HEK293 (cell line): ENCODE measurements around the gene PPP1R1B.

ENCODE experiments used
- CTCF ChIA-PET: fragments of 350-600 bp; formaldehyde crosslinking; extraction: SDS; loops from one replicate; lab custom pipeline; 2021; ENCODE audit warnings: antibody characterized with exemption; lab: Yijun Ruan, JAX
- POLR2A ChIA-PET: fragments of 300-600 bp; formaldehyde crosslinking; extraction: SDS; loops from one replicate; lab custom pipeline; 2020; ENCODE audit warnings: antibody characterized with exemption, inconsistent platforms; lab: Yijun Ruan, JAX
- H3K27ac ChIP-seq: fragments of 200-500 bp; sonication (Bioruptor generic); 2 replicates; pipeline ENCODE4 v1.5.1; 2014; ENCODE audit warnings: low read depth, low read length, control low read depth, inconsistent platforms; ENCODE audit errors: extremely low read depth
- H3K36me3 ChIP-seq, 2 experiments: fragments of 200-500 bp in 1 of 2; sonication (Bioruptor generic) in 1 of 2; 1 replicate in 1 of 2; 2 replicates in 1 of 2; pipeline ENCODE4 v1.5.1; 2014 to 2017; ENCODE audit warnings: inconsistent platforms in 2 of 2, low read length in 2 of 2; ENCODE audit not compliant: control insufficient read depth in 2 of 2, insufficient read depth in 1 of 2
- H3K4me1 ChIP-seq: fragments of 200-500 bp; sonication (Bioruptor generic); 2 replicates; pipeline ENCODE4 v1.5.1; 2014; ENCODE audit warnings: mild to moderate bottlenecking, low read length, inconsistent platforms; ENCODE audit not compliant: control insufficient read depth, insufficient read depth
- H3K4me3 ChIP-seq: 2 replicates; pipeline ENCODE4 v1.5.1; 2011; ENCODE audit warnings: low read depth, mild to moderate bottlenecking, control low read depth, low read length, moderate library complexity
- H3K9me3 ChIP-seq: fragments of 200-500 bp; sonication (Bioruptor generic); 2 replicates; pipeline ENCODE4 v1.5.1; 2014; ENCODE audit warnings: low read depth, low read length, inconsistent platforms; ENCODE audit not compliant: control insufficient read depth, insufficient read depth
- EGR2 ChIP-seq: fragments of 450-650 bp; formaldehyde crosslinking; IDR thresholded peaks from 2 replicates; pipeline ENCODE4 v1.5.1; 2016; ENCODE audit warnings: low read depth, missing biosample characterization, missing genetic modification characterization
- HOXD13 ChIP-seq: sonication (generic); formaldehyde crosslinking; IDR thresholded peaks from 2 replicates; pipeline ENCODE4 v1.8.0; 2022; ENCODE audit warnings: missing genetic modification reagents, borderline replicate concordance
- PRDM10 ChIP-seq: fragments of 450-650 bp; formaldehyde crosslinking; IDR thresholded peaks from 2 replicates; pipeline ENCODE4 v1.5.1; 2016; ENCODE audit warnings: missing biosample characterization, missing genetic modification characterization
- RBAK ChIP-seq: fragments of 450-650 bp; formaldehyde crosslinking; IDR thresholded peaks from 2 replicates; pipeline ENCODE4 v1.5.1; 2016; ENCODE audit warnings: missing biosample characterization, missing genetic modification characterization
- ZBTB17 ChIP-seq: fragments of 450-650 bp; formaldehyde crosslinking; IDR thresholded peaks from 2 replicates; pipeline ENCODE4 v1.5.1; 2016; ENCODE audit warnings: missing biosample characterization, missing genetic modification characterization
- ZBTB26 ChIP-seq: fragments of 450-650 bp; formaldehyde crosslinking; optimal IDR thresholded peaks from 2 replicates; pipeline ENCODE3; 2016; ENCODE audit warnings: missing biosample characterization, mild to moderate bottlenecking, missing genetic modification characterization
- ZBTB8A ChIP-seq: fragments of 450-650 bp; formaldehyde crosslinking; IDR thresholded peaks from 2 replicates; pipeline ENCODE4 v1.5.1; 2016; ENCODE audit warnings: missing biosample characterization, missing genetic modification characterization
- ZEB2 ChIP-seq: fragments of 450-650 bp; formaldehyde crosslinking; IDR thresholded peaks from 2 replicates; pipeline ENCODE4 v1.5.1; 2016; ENCODE audit warnings: missing biosample characterization, missing genetic modification characterization
- ZFHX2 ChIP-seq: fragments of 450-650 bp; formaldehyde crosslinking; conservative IDR thresholded peaks from 2 replicates; pipeline ENCODE4 v1.5.1; 2016; ENCODE audit warnings: missing biosample characterization, missing genetic modification characterization
- ZNF169 ChIP-seq: fragments of 450-650 bp; formaldehyde crosslinking; IDR thresholded peaks from 2 replicates; pipeline ENCODE4 v1.5.1; 2016; ENCODE audit warnings: missing biosample characterization, missing genetic modification characterization
- ZNF513 ChIP-seq: fragments of 450-650 bp; IDR thresholded peaks from 2 replicates; pipeline ENCODE4 v1.5.1; 2018; ENCODE audit warnings: missing biosample characterization, missing genetic modification characterization
- ZNF530 ChIP-seq: fragments of 450-650 bp; formaldehyde crosslinking; IDR thresholded peaks from 2 replicates; pipeline ENCODE4 v1.5.1; 2016; ENCODE audit warnings: low read depth, missing biosample characterization, missing genetic modification characterization
- ZNF600 ChIP-seq: fragments of 450-650 bp; formaldehyde crosslinking; IDR thresholded peaks from 2 replicates; pipeline ENCODE4 v1.5.1; 2016; ENCODE audit warnings: missing biosample characterization, missing genetic modification characterization
- ZNF639 ChIP-seq: fragments of 450-650 bp; formaldehyde crosslinking; IDR thresholded peaks from 2 replicates; pipeline ENCODE4 v1.5.1; 2016; ENCODE audit warnings: missing biosample characterization, missing genetic modification characterization
- ZNF660 ChIP-seq: fragments of 450-650 bp; IDR thresholded peaks from 2 replicates; pipeline ENCODE4 v1.5.1; 2018; ENCODE audit warnings: missing biosample characterization, mild to moderate bottlenecking, missing genetic modification characterization
- ZNF777 ChIP-seq: fragments of 450-650 bp; formaldehyde crosslinking; IDR thresholded peaks from 2 replicates; pipeline ENCODE4 v1.5.1; 2017; ENCODE audit warnings: missing biosample characterization, missing genetic modification characterization, borderline replicate concordance
- ZNF785 ChIP-seq: fragments of 450-650 bp; formaldehyde crosslinking; IDR thresholded peaks from 2 replicates; pipeline ENCODE4 v1.5.1; 2016; ENCODE audit warnings: missing biosample characterization, missing genetic modification characterization

Gene PPP1R1B

GRCh38 chr17:39605492-39606433 is 21.0 kb upstream of the PPP1R1B start:
- H3K4me1 ChIP-seq: peaks cover 24% of the 10 kb centered on the region
- peak overlapping the region; percentile 15 for H3K4me3 ChIP-seq

More at GRCh38 chr17:39605492-39606433, 21.0 kb upstream of the PPP1R1B start:
- TF ChIP-seq EGR2 (tag by site-specific recombination) (peak; percentile 43; the same call in 1 of the 2 replicates), ZNF600 (tag by site-specific recombination) (0 out of 2 replicates have a peak, but pooled peaks have one; percentile 16), ZBTB26 (peak; percentile 86), ZBTB8A (peak; percentile 31; the same call in 1 of the 2 replicates), ZNF169 (tag by site-specific recombination) (0 out of 2 replicates have a peak, but pooled peaks have one; percentile 40), PRDM10 (tag by site-specific recombination) (no peak; the same call in 1 of the 2 replicates), ZNF785 (tag by site-specific recombination) (no peak), ZBTB17 (tag by site-specific recombination) (peak; percentile 59), ZFHX2 (tag by site-specific recombination) (peak; percentile 68; the same call in 1 of the 2 replicates), RBAK (tag by site-specific recombination) (no peak), ZNF530 (no peak), ZNF639 (tag by site-specific recombination) (no peak), ZEB2 (tag by site-specific recombination) (0 out of 2 replicates have a peak, but pooled peaks have one; percentile 53), HOXD13 (CRISPR knock-in tag) (0 out of 2 replicates have a peak, but pooled peaks have one; percentile 36), ZNF513 (tag by site-specific recombination) (peak; percentile 91), ZNF660 (tag by site-specific recombination) (peak; percentile 53; the same call in 1 of the 2 replicates), ZNF777 (tag by site-specific recombination) (0 out of 2 replicates have a peak, but pooled peaks have one; percentile 39)
- H3K27ac ChIP-seq: no peak overlapping the region
- ChIA-PET POLR2A (interaction anchor here (1.3 kb wide), 1 partner anchor 13 kb away, joined by 3 read pairs; no protein-coding TSS in a partner anchor), CTCF (interaction anchor here (0.5 to 3.0 kb wide), 9 partner anchors 9 to 1050 kb away, joined by 3 to 41 read pairs (median 4); no protein-coding TSS in a partner anchor)
- H3K9me3 ChIP-seq: no peaks in the 10 kb centered on the region
- no peaks in the 10 kb centered on the region for H3K36me3 ChIP-seq
